Neuronal stem cell (in vitro differentiated cells): Measurements from ENCODE around the gene SHISA7.

ENCODE experiments used
- DNase-seq: peaks from one replicate; pipeline ENCODE4 v3.0.0-alpha.2; 2013; ENCODE audit warnings: low spot score
- H2AFZ ChIP-seq: one replicate; pipeline ENCODE4 v1.6.1; 2013; ENCODE audit warnings: mild to moderate bottlenecking, low read length, inconsistent platforms
- H2AK5ac ChIP-seq: 2 replicates; pipeline ENCODE4 v1.6.1; 2013; ENCODE audit warnings: low read depth, mild to moderate bottlenecking, inconsistent platforms, low read length, moderate library complexity, mixed read lengths
- H2BK120ac ChIP-seq: 2 replicates; pipeline ENCODE4 v1.6.1; 2013; ENCODE audit warnings: low read depth, mild to moderate bottlenecking, inconsistent platforms, low read length, moderate library complexity, mixed read lengths
- H2BK12ac ChIP-seq: one replicate; pipeline ENCODE4 v1.6.1; 2013; ENCODE audit warnings: low read length, inconsistent platforms
- H2BK15ac ChIP-seq: 2 replicates; pipeline ENCODE4 v1.6.1; 2013; ENCODE audit warnings: mild to moderate bottlenecking, low read length, inconsistent platforms, mixed read lengths
- H2BK5ac ChIP-seq: one replicate; pipeline ENCODE4 v1.6.1; 2013; ENCODE audit warnings: inconsistent platforms, mild to moderate bottlenecking, low read length, moderate library complexity
- H3K14ac ChIP-seq: one replicate; pipeline ENCODE4 v1.6.1; 2013; ENCODE audit warnings: low read length, inconsistent platforms
- H3K18ac ChIP-seq: 2 replicates; pipeline ENCODE4 v1.6.1; 2013; ENCODE audit warnings: low read length, inconsistent platforms
- H3K23ac ChIP-seq: 2 replicates; pipeline ENCODE4 v1.6.1; 2013; ENCODE audit warnings: low read depth, mild to moderate bottlenecking, mixed read lengths, low read length, inconsistent platforms; ENCODE audit not compliant: poor library complexity
- H3K27ac ChIP-seq: replicated peaks from 3 replicates; pipeline ENCODE4 v1.5.1; 2013; ENCODE audit warnings: low read length, inconsistent platforms
- H3K27me3 ChIP-seq, 3 experiments: 2 replicates each; pipeline ENCODE4 v1.6.1; 2013; ENCODE audit warnings: low read length in 3 of 3, mild to moderate bottlenecking in 2 of 3, inconsistent platforms in 1 of 3, low read depth in 1 of 3, mixed read lengths in 1 of 3, moderate library complexity in 1 of 3; ENCODE audit not compliant: control insufficient read depth in 3 of 3, insufficient read depth in 3 of 3
- H3K36me3 ChIP-seq, 2 donors: replicated peaks in 1 of 2; 2 replicates each; pipeline ENCODE4 v1.6.1; 2013; ENCODE audit warnings: low read length in 2 of 2; ENCODE audit not compliant: control insufficient read depth in 2 of 2, insufficient read depth in 2 of 2
- H3K4ac ChIP-seq: 2 replicates; pipeline ENCODE4 v1.6.1; 2013; ENCODE audit warnings: inconsistent platforms, mild to moderate bottlenecking, low read length, moderate library complexity
- H3K4me1 ChIP-seq, 2 donors: 1 replicate in 1 of 2; 2 replicates in 1 of 2; pipeline ENCODE4 v1.6.1; 2013; ENCODE audit warnings: low read length in 2 of 2, low read depth in 1 of 2; ENCODE audit not compliant: control insufficient read depth in 2 of 2, insufficient read depth in 1 of 2
- H3K4me2 ChIP-seq: one replicate; pipeline ENCODE4 v1.6.1; 2013; ENCODE audit warnings: mild to moderate bottlenecking, low read length, inconsistent platforms; ENCODE audit not compliant: insufficient read depth, poor library complexity, severe bottlenecking
- H3K4me3 ChIP-seq, 2 donors: 2 replicates each; pipeline ENCODE4 v1.5.1; 2013; ENCODE audit warnings: low read length in 2 of 2, mild to moderate bottlenecking in 2 of 2, inconsistent platforms in 1 of 2, moderate library complexity in 1 of 2
- H3K79me1 ChIP-seq: one replicate; pipeline ENCODE4 v1.6.1; 2013; ENCODE audit warnings: low read depth, mild to moderate bottlenecking, inconsistent platforms, low read length, moderate library complexity
- H3K9ac ChIP-seq: one replicate; pipeline ENCODE4 v1.6.1; 2013; ENCODE audit warnings: mild to moderate bottlenecking, low read depth, low read length, inconsistent platforms; ENCODE audit not compliant: poor library complexity
- H3K9me3 ChIP-seq, 2 donors: replicated peaks in 1 of 2; 2 replicates each; pipeline versions ENCODE3 to v1.6.1; 2013; ENCODE audit warnings: low read length in 2 of 2, mild to moderate bottlenecking in 2 of 2, inconsistent platforms in 1 of 2, low read depth in 1 of 2, mixed read lengths in 1 of 2, moderate library complexity in 1 of 2; ENCODE audit not compliant: control insufficient read depth in 2 of 2, insufficient read depth in 1 of 2
- H4K8ac ChIP-seq: one replicate; pipeline ENCODE4 v1.6.1; 2013; ENCODE audit warnings: low read depth, mild to moderate bottlenecking, inconsistent platforms, low read length, moderate library complexity
- H4K91ac ChIP-seq: one replicate; pipeline ENCODE4 v1.6.1; 2013; ENCODE audit warnings: low read length, low read depth, mild to moderate bottlenecking, inconsistent platforms; ENCODE audit not compliant: poor library complexity
- WGBS, 2 donors: extraction: QIAGEN DNeasy Blood & Tissue Kit; methylation state at CpG; one replicate each; pipeline ENCODE4 v1.1.7; 2013; ENCODE audit warnings: missing lambda C conversion rate in 2 of 2, mixed read lengths in 1 of 2; ENCODE audit not compliant: insufficient read length in 2 of 2, insufficient replicate concordance in 1 of 2; ENCODE audit errors: extremely low coverage in 2 of 2; 5-methylcytosine and 5-hydroxymethylcytosine counted together

SHISA7 gene

DNA sequence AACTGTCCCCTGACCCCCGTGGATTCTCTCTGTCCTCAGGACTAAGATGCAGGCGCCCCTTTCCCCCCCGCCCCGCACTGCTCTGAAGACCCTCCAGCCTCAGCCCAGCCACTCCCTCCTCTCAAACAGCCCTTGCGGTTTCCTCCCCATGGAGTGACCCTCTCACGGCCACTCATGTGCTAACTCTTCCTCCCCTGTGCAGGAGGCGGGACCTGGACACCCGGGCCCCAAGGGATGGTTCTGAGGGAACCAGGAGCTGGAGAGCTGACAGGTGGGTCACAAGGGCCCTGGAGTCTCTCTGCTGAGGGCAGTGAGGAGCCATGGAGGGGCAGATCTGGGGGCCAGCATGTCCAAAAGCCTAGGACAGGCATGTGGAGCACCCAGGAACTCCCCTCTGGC lies 16.4 kb upstream of the SHISA7 start:
- Histone ChIP-seq H3K4ac (no peak overlapping the region), H3K9ac (no peak overlapping the region), H3K18ac (no peak overlapping the region), H4K91ac (no peak overlapping the region), H2BK5ac (no peak overlapping the region), H3K23ac (no peak overlapping the region), H3K27me3 (peaks cover 0 to 15% (median 0%) of the 10 kb centered on the region in 3 experiments), H3K4me2 (no peak overlapping the region), H3K36me3 (peaks cover 0 to 12% of the 10 kb centered on the region in 2 donors), H2BK15ac (peak overlapping the region; percentile 39), H3K9me3 (peaks cover 0 to 2% of the 10 kb centered on the region in 2 donors), H3K27ac (no peak overlapping the region), H2BK12ac (no peak overlapping the region), H2AFZ (peak overlapping the region; percentile 35), H2BK120ac (no peak overlapping the region), H3K79me1 (no peaks in the 10 kb centered on the region), H3K14ac (no peak overlapping the region), H3K4me3 (peak overlapping the region in 1 of 2 donors; percentile 70), H3K4me1 (peaks cover 20 to 27% of the 10 kb centered on the region in 2 donors), H4K8ac (no peak overlapping the region), H2AK5ac (peak overlapping the region; percentile 85)
- no peak for DNase-seq
- no CpG with 5 or more reads among the region's 8 CpGs for WGBS, 2 donors

DNA sequence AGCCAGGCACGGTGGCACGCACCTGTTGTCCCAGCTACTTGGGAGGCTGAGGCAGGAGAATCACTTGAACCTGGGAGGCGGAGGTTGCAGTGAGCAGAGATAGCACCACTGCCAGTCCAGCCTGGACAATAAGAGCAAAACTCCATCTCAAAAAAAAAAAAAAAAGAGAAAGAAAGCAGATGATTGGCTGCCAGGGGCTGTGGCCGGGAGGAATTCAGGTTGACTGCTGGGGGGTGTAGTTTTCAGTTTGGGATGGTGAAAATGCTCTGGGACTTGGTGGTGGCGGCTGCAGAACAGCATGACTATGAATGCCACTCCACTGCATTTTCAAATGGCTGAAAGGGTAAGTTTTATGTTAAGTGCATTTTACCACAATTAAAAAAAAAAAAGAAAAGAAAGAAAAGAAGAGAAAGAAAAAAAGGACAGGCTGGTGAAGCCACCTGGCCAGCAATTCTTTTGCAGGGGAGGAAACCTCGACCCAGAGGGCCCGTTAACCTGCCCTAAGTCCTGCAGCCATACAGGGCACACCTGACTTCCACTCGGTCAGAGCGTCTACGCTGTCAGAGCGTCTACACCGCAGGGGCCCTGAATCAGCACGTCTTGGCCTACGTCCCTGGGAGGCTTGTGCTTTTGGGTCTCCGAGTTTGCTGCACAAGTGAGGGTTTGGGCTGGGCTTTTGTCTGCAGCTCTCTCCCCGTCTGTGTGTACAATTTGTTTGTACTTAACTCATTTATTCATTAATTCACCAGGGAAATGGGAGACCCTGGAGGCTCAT lies 14.8 kb upstream of the SHISA7 start:
- Histone ChIP-seq H3K36me3 (peaks cover 0 to 12% of the 10 kb centered on the region in 2 donors), H3K4me2 (no peak overlapping the region), H3K18ac (no peak overlapping the region), H2AFZ (no peak overlapping the region), H2BK5ac (no peak overlapping the region), H4K91ac (no peak overlapping the region), H2BK120ac (no peak overlapping the region), H2AK5ac (no peak overlapping the region), H3K79me1 (no peaks in the 10 kb centered on the region), H2BK15ac (no peak overlapping the region), H3K4ac (no peak overlapping the region), H3K27ac (no peak overlapping the region), H3K9me3 (peaks cover 0 to 2% of the 10 kb centered on the region in 2 donors), H3K27me3 (peaks cover 0 to under 1% (median 0%) of the 10 kb centered on the region in 3 experiments), H3K4me1 (peaks cover 13 to 19% of the 10 kb centered on the region in 2 donors), H3K23ac (no peak overlapping the region), H3K14ac (no peak overlapping the region), H3K9ac (peak overlapping the region; percentile 24), H3K4me3 (no peak overlapping the region), H4K8ac (no peak overlapping the region), H2BK12ac (no peak overlapping the region)
- DNase-seq, result no peak
- WGBS, 2 donors, result no CpG with 5 or more reads among the region's 16 CpGs

DNA sequence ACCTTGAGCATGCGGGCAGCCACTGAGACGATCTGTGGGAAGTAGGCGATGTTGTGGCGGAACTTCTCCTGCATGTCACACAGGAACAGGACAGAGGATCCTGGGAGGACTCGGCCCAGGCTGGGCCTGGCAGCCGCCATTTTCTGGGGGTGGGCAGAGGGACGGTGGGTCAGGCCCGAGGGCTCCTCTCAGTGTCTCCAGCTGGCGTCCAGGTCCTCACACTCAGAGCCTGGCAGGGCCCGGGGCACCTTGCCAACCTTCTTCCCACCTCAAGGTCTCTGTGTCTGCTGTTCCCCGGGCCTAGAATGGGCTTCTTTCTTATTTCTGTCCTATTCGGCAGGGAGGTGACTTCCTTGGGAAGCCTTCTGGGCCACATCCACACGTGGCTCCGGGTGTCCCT lies 13.2 kb upstream of the SHISA7 start:
- Histone ChIP-seq H4K91ac (no peak overlapping the region), H3K79me1 (no peaks in the 10 kb centered on the region), H3K9ac (no peak overlapping the region), H2BK120ac (no peak overlapping the region), H3K27ac (no peak overlapping the region), H2AK5ac (peak overlapping the region; percentile 4), H3K4ac (no peak overlapping the region), H2BK15ac (no peak overlapping the region), H3K14ac (no peak overlapping the region), H3K4me3 (no peak overlapping the region), H3K4me1 (peaks cover 14 to 23% of the 10 kb centered on the region in 2 donors), H3K9me3 (peaks cover 0 to 2% of the 10 kb centered on the region in 2 donors), H3K4me2 (no peak overlapping the region), H3K36me3 (peaks cover 0 to 12% of the 10 kb centered on the region in 2 donors), H4K8ac (no peak overlapping the region), H3K23ac (no peak overlapping the region), H3K27me3 (peaks cover 0 to 12% (median 4%) of the 10 kb centered on the region in 3 experiments), H2BK12ac (no peak overlapping the region), H3K18ac (no peak overlapping the region), H2AFZ (no peak overlapping the region), H2BK5ac (peak overlapping the region; percentile 89)
- no peak for DNase-seq
- WGBS, 2 donors, result no CpG with 5 or more reads among the region's 14 CpGs

DNA sequence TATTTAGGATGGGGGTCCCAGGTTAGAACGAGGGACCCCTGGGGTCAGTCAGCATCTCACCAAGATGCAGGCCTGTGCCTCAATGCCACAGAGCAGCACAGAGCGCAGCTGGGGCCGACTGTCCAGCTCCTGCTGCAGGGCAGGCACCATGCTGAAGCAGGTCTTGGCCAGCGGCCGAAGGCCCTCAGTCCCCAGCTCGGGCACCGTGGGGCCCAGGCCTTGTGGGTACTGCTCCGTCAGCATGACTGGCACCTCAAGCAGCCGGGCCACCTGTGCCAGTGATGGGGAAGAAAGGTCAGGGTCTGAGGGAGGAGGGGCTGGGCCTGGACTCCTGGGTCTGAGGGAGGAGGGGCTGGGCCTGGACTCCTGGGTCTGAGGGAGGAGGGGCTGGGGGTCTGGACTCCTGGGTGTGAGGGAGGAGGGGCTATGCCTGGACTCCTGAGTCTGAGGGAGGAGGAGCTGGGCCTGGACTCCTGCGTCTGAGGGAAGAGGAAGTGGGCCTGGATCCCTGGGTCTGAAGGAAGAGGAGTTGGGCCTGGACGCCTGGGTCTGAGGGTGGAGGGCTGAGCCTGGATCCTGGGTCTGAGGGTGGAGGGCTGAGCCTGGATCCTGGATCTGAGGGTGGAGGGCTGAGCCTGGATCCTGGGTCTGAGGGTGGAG lies 12.6 kb upstream of the SHISA7 start:
- Histone ChIP-seq H3K9ac (peak overlapping the region; percentile 3), H2AK5ac (peak overlapping the region; percentile 75), H3K79me1 (no peaks in the 10 kb centered on the region), H4K91ac (no peak overlapping the region), H3K9me3 (no peaks in the 10 kb centered on the region), H3K4me1 (peaks cover 14 to 24% of the 10 kb centered on the region in 2 donors), H3K4ac (no peak overlapping the region), H2BK15ac (no peak overlapping the region), H3K18ac (no peak overlapping the region), H3K36me3 (peaks cover 0 to 12% of the 10 kb centered on the region in 2 donors), H2BK120ac (no peak overlapping the region), H2BK5ac (no peak overlapping the region), H2AFZ (no peak overlapping the region), H3K4me2 (no peak overlapping the region), H3K23ac (no peak overlapping the region), H3K27me3 (peaks cover 2 to 17% (median 4%) of the 10 kb centered on the region in 3 experiments), H3K4me3 (no peak overlapping the region), H3K14ac (no peak overlapping the region), H3K27ac (no peak overlapping the region), H4K8ac (no peak overlapping the region), H2BK12ac (no peak overlapping the region)
- DNase-seq, result no peak
- WGBS, 2 donors, result no CpG with 5 or more reads among the region's 11 CpGs
